Stimulated activated CD4-positive, alpha-beta T cell treated with anti-CD3 and anti-CD28 coated beads, Interleukin-4, amount 100 ng/mL, for 1 hour (primary cell): ENCODE results near the gene MS4A6A.
A peak's percentile ranks its signal among the peaks of the same experiment; 100 is the strongest.
"Not testable (repeated sequence)": the region's sequence is repeated elsewhere in the genome, so short reads cannot be mapped to it uniquely, and the experiment has no call there.

Experiments
- DNase-seq: peaks from one replicate; pipeline ENCODE4 v3.0.0-alpha.2; 2020

Gene MS4A6A

GRCh38 chr11:60182541-60183330 is at the start of gene MS4A6A:
TSS of gene MS4A6A (minus strand) at chr11:60183083. CDS start at chr11:60181727, 1,356 bp downstream.
- DNase-seq, result no peak

GRCh38 chr11:60230681-60231080 is 47.8 kb upstream of the MS4A6A start:
- no peak for DNase-seq

- DNase-seq, result no peak
These were observed 39.3 kb upstream of the MS4A6A start for GRCh38 chr11:60222141-60222540.

GRCh38 chr11:60221692-60222091 is 38.8 kb upstream of the MS4A6A start:
- no peak for DNase-seq

GRCh38 chr11:60221181-60221580 is 38.3 kb upstream of the MS4A6A start:
- DNase-seq, result no peak

GRCh38 chr11:60214386-60214785 is 31.5 kb upstream of the MS4A6A start:
- no peak for DNase-seq

- no peak for DNase-seq
These were observed 28.3 kb upstream of the MS4A6A start for GRCh38 chr11:60211206-60211605.

GRCh38 chr11:60209977-60210376 is 27.1 kb upstream of the MS4A6A start:
- DNase-seq, result no peak

- DNase-seq, result no peak
These were observed 26.1 kb upstream of the MS4A6A start for GRCh38 chr11:60208951-60209350.

GRCh38 chr11:60208146-60208895 is 25.4 kb upstream of the MS4A6A start:
- no peak for DNase-seq

- no peak for DNase-seq
These were observed 23.7 kb upstream of the MS4A6A start for GRCh38 chr11:60206616-60207015.

- DNase-seq, result no peak
These were observed 22.0 kb upstream of the MS4A6A start for GRCh38 chr11:60204922-60205321.

GRCh38 chr11:60201334-60201733 is 18.5 kb upstream of the MS4A6A start:
- DNase-seq, result not testable (repeated sequence)

GRCh38 chr11:60197442-60197841 is 14.6 kb upstream of the MS4A6A start:
- no peak for DNase-seq

GRCh38 chr11:60195923-60196368 is 13.1 kb upstream of the MS4A6A start:
- DNase-seq, result no peak

- no peak for DNase-seq
These were observed 11.6 kb upstream of the MS4A6A start for GRCh38 chr11:60194511-60194910.

GRCh38 chr11:60193687-60194433 is 11.0 kb upstream of the MS4A6A start:
- DNase-seq, result peak; percentile 37

- DNase-seq, result not testable (repeated sequence)
These were observed 9.7 kb upstream of the MS4A6A start for GRCh38 chr11:60192564-60192963.

GRCh38 chr11:60188481-60188880 is 5.6 kb upstream of the MS4A6A start:
- DNase-seq, result not testable (repeated sequence)

- not testable (repeated sequence) for DNase-seq
These were observed 3.2 kb upstream of the MS4A6A start for GRCh38 chr11:60186128-60186527.

GRCh38 chr11:60185512-60185827 is 2.6 kb upstream of the MS4A6A start:
- DNase-seq, result not testable (repeated sequence)

- no peak for DNase-seq
These were observed 2.1 kb upstream of the MS4A6A start for GRCh38 chr11:60184824-60185511.
